PC-3 (cell line): ENCODE data around the gene SMIM44.

ENCODE experiments used
- CTCF ChIP-seq: fragments of 300-600 bp; sonication (generic); conservative IDR thresholded peaks from 2 replicates; pipeline ENCODE4 v1.5.1; 2017; ENCODE audit warnings: antibody characterized with exemption, low read depth, mild to moderate bottlenecking, low read length
- EZH2 ChIP-seq: fragments of 300-600 bp; sonication (generic); IDR thresholded peaks from one replicate; pipeline ENCODE4 v1.6.1; 2017; ENCODE audit warnings: antibody characterized with exemption, mild to moderate bottlenecking, low read length; ENCODE audit not compliant: unreplicated experiment
- EZH2phosphoT487 ChIP-seq: fragments of 300-600 bp; sonication (generic); IDR thresholded peaks from 2 replicates; pipeline ENCODE4 v1.6.1; 2018; ENCODE audit warnings: mild to moderate bottlenecking, antibody characterized with exemption, low read length, borderline replicate concordance

DNA sequence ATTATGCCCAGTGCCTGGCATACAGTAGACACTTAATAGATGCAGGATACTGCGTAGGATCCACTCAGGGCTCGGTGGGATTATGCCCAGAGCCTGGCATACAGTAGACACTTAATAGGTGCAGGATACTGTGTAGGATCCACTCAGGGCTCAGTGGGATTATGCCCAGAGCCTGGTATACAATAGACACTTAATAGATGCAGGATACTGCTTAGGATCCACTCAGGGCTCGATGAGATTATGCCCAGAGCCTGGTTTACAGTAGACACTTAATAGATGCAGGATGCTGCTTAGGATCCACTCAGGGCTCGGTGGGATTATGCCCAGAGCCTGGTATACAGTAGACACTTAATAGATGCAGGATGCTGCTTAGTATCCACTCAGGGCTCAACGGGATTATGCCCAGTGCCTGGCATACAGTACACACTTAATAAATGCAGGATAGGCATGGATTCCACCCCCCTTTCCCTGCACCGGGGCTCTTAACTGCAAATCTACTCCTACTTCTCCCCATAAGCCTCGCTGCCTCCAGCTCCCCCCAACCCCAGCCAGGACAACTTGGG is 27.8 kb downstream of the SMIM44 start:
- TF ChIP-seq CTCF, result no peak
- no peak for TF ChIP-seq EZH2phosphoT487
- TF ChIP-seq EZH2, result no peak
